ENCODE data around the gene PSPH.

Gene PSPH

DNA sequence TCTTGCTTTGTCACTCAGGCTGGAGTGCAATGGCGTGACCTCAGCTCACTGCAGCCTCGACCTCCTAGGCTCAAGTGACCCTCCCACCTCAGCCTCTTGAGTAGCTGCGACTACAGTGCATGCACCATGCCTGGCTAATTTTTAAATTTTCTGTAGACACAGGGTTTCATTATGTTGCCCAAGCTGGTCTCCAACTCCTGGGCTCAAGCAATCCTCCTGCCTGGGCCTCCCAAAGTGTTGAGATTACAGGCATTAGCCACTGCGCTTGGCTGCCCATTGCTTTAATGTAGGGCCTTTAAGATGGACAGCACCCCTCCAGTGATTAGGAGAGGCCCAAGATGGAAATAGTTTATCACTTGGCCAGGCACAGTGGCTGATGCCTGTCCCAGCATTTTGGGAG lies 47.5 kb downstream of the PSPH start:
- no peak for DNase-seq (ENCODE audit: low read depth)

DNA sequence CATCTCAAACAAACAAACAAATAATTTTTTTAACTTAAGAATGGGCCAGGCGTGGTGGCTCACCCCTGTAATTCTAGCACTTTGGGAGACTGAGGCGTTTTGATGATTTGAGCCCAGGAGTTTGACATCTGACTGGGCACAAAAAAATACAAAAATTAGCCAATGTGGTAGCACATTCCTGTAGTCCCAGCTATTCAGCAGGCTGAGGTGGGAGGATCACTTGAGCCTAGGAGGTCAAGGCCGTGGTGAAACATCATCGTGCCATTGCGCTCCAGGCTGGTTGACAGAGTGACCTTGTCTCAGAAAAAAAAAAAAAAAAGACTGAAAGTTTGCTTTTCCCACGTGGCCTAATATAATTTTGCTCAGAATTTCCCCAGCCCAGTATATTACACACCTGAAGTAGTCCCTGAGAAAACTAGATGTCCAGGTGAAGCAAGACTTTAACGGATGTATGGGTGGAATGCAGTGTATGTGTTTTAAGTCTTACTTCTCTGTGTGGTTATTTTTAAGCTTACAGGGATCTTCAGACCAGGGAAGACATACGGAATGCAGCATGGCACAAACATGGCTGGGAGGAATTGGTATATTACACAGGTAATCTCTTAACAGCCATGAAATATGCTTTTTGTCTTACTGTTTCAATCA lies 54.3 kb downstream of the PSPH start:
- no peak for DNase-seq (ENCODE audit: low read depth)

DNA sequence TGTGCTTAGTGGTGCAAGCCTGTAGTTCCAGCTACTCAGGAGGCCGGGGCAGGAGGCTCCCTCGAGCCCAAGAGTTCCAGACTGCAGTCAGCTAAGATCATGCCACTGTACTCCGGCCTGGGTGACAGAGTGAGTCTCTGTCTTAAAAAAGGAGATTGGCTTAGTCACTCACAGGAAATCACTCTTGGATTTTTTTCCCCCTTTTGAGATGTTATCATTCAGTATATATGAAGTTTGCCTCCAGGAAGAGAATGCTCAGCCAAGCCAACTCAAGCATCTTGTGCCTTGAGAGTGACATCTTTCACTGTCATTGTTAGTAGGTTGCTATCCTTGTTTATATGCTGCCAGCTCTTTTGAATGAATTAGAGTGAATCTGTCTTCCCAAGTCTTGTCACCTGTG lies 58.9 kb downstream of the PSPH start:
- DNase-seq (ENCODE audit: low read depth) = no peak

DNA sequence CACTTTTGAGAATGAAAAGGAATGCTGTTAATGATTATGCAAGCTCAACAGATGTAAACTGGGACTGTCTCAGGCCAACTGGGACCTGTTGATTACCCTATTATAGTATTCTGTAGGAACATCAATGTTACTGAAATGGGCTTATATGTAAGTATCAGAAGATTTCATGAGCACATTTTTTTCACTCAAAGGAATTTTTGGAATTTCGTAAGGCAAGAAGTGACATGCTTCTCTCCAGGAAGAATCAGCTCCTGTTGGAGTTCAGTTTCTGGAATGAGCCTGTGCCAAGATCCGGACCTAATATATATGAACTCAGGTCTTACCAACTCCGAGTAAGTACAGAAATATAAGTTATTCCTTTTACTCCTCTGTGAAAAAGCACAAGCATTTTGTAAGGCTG lies 67.7 kb downstream of the PSPH start:
- DNase-seq (ENCODE audit: low read depth) = no peak

DNA sequence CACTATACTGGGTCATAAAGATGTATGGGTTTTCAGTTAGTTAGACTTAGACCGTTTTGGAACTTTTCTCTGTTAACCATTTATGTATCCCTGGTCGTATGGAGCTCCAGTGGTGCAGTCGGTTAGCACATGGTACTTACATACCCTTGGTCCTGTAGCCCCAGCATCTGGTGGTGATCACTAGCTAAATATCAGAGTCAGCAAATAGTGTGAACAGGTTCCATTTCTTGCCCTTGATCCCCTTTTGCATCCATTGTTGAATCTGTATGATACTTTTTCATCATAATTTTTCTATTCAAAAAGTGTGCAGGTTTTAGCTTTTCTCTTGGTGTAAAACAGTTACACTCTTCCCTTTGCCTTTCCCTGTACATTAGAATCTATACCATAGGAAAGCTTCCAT lies 71.0 kb downstream of the PSPH start:
- DNase-seq (ENCODE audit: low read depth) = no peak

DNA sequence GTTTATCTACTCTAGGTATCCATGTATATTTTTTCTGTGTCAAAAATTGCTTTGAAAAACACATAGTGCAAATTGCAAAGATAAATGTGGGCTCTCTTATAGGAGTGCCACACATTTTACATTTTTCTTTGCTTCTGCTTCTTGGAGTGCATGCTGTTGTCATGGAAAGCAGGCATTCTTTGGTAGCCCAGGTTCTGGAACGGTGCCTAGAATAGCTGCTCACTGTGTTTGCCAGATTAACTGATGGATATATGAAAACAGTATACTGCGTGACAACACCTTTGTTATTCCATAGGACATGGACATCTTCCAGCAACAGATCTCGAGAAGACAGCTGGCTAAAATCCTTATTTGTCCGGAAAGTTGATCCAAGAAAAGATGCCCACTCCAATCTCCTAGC lies 73.4 kb downstream of the PSPH start:
- no peak for DNase-seq (ENCODE audit: low read depth)

DNA sequence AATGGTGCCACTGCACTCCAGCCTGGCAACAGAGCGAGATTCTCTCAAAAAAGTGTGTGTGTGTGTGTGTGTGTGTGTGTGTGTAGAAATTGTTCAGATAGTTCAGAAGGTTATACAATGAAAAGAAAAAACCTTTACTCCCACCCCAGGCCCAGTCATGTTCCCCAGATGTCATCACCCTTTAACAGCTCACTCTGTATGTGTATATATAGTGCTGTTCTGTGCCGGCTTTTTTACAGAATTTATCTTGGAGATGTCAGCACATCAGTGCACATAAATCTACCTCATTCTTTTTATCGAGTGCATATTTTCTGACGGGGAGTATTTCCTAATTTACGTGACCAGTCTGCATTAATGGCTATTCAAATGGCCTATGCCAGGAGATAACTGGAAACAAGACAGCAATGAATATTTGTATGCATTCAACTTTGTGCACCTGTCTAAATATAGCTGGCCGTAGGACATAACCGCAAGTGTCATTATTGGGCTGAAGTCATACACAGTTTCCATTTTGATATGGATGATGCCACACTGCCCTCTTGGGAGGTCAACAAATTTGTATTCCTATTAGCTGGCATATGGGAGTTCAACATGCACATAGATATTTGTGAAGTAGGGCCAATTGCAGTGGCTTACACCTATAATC lies 75.1 kb downstream of the PSPH start:
- no peak for DNase-seq (ENCODE audit: low read depth)

DNA sequence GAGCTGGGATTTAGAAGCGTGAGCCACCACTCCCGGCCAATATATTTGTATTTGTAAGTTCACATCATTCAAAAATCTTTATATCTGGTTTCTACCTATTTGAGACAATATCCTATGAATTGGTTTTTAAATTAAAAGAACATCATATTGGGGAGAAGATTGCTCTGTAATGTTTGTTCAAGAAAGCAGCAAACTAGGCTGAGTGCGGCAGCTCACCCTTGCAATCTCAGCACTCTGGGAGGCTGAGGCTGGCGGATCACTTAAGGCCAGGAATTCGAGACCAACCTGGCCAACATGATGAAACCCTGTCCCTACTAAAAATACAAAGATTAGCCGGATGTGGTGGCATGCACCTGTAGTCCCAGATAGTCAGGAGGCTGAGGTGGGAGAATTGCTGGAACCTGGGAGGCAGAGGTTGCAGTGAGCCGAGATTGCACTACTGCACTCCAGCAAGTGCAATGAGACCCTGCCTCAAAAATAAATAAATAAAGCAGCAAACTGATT lies 77.4 kb downstream of the PSPH start:
- DNase-seq (ENCODE audit: low read depth) = no peak

DNA sequence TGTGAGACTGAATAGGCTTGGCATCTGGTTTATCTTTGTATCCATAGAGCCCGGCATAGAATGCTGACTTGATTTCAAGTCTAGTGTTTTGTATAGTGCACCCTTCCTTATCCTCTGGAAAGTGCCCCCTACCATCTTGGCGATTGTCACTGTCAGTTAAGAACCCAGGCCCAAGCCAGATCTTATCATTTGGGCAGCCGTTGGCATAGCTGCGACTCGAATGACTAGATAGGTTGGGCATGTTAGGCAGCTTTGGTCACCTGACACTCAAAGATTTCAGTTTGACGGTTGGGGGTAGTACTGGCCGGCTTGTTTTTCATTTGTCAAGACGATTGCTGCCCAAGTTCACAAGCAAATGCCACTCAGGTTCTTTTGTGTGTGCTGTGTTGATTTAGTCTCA lies 80.3 kb downstream of the PSPH start:
- no peak for DNase-seq (ENCODE audit: low read depth)

DNA sequence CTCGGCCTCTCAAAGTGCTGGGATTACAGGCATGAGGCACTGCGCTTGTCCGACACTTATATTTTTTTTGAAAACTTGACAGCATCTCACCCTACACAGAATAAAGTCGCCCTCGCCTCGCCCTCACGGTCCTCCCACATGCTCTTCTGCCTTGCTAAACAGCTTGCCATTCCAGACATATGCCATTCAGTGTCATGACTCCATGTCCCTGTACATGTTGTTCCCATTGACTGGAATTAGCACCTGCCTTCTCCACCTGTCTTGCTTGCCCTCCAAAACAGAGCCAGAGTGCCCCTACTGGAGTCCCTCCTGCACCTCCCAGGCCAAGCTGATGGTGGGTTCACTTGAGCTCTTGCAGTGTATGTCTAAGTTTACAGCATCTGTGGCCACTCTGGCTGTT lies 80.7 kb downstream of the PSPH start:
- no peak for DNase-seq (ENCODE audit: low read depth)

DNA sequence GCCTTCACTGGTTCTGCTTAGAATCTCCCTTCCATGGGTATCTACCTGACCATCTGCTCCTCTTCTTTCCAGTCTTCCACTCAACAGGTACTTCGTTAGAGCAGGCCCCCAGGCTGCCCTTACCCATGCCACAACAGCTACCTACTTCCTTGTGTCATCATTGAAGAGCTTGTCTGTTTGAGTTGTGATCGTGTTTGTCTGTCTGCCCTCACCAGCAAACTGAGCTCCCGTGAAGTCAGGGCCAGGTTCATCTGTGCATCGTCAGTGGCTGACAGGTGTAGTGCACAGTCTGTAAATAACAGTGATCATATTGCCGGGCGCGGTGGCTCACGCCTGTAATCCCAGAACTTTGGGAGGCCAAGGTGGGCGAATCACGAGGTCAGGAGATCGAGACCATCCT lies 81.9 kb downstream of the PSPH start:
- DNase-seq (ENCODE audit: low read depth) = no peak

DNA sequence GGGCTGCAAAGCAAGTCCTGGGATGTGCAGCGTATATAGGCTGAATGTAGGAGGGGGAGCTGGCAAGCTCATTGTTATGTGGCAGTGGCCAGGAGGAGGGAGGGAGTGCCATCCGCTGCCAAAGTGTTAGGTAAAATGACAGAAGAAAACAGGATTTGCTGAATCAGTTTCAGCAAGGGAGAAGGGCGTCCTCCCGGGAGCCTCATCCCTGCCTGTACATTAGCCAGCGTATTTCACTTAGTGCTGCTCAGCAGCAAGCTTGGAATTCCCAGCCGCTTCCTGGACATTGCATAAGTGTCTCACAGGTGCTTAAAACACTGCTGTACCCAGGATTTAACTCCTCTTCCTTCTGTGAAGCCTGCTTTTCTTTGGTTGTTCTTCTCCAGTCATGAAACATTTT lies 84.4 kb downstream of the PSPH start:
- no peak for DNase-seq (ENCODE audit: low read depth)

DNA sequence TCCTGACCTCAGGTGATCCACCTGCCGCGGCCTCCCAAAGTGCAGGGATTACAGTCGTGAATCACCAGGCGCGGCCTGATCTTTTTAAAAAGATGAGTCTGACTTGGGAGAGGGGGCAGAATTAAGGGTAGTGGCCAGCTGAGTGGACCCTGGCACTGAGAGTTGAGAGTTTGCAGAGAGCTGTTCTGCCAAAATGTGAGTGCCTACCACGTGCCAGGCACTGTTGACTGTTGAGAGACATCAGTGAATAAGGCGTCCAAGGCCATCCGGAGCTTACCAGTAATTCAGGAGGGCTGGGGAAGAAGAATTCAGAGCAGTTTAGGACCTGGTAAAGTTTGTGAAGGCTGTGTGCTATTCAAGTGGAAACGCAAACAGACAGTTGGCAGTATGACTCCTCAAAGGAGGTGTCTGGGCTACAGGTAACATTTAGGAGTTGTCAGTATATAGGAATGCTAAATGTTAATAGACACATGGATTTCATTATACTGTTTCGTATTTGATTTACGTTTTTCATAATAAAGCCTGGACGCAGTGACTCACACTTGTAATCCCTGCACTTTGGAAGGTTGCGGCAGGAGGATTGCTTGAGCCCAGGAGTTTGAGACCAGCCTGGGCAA lies 85.3 kb downstream of the PSPH start:
- no peak for DNase-seq (ENCODE audit: low read depth)

DNA sequence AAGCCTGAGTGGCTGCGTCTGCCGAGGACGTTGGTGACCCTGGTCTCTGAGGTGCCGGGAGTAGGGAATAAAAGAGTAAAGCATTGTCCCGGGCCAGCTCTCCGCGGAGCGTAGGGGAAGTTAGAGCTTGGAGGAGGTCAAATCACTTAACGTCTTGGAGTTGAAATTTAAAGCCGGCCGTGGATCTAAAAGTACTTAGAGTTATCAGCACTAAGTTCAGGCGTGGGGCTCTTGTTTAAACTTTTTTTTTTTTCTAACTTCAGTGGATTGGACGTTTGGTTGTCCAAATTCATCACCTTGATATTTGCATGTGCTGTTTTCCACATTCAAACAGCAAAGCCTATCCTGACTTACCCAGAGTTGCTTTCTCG lies 86.2 kb downstream of the PSPH start:
- DNase-seq (ENCODE audit: low read depth) = no peak

DNA sequence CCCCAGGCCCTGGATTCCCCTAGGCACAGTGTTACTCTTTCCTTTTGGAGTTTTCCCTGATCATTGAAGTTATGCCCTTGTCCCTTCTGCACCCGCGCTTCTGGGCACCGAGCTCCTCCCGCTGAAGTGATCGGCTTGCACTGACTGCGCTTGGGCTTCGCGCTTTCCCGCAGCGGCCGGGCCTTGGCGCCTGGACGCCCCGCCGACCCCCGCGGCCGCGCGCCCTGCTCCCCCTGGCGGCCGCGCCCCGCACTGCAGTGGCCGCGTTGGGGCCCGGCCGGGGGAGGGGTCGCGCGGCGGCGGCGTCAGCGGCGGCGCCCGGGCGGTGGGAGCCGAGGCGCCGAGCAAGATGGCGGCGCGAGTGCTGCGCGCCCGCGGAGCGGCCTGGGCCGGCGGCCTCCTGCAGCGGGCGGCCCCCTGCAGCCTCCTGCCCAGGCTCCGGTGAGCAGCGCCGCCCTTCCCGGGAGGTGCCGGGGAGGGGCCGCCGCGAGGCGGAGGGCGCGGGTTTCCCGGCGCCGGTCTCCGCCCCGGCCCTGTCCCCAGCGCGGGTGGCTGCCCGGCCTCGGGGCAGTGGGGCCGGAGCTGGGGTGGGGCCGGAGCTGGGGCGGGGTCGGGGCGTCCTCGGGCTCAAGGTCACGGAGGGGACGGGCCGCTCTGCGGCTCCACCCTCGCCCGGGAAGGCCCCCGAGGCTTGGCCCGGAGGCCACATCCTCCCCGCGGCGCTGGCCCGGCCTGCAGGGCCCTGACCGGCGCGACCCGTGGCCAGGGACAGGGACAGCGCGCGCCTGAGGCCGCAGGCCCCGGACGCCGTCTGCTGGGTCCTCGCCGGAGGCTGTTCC lies 86.8 kb downstream of the PSPH start, which contains the start of gene NIPSNAP2:
Gene NIPSNAP2, plus strand, starts transcription at position 325 of the 839 bp plus-strand sequence. Its CDS starts 25 bp downstream, at position 350.
- DNase-seq (ENCODE audit: low read depth) = no peak

DNA sequence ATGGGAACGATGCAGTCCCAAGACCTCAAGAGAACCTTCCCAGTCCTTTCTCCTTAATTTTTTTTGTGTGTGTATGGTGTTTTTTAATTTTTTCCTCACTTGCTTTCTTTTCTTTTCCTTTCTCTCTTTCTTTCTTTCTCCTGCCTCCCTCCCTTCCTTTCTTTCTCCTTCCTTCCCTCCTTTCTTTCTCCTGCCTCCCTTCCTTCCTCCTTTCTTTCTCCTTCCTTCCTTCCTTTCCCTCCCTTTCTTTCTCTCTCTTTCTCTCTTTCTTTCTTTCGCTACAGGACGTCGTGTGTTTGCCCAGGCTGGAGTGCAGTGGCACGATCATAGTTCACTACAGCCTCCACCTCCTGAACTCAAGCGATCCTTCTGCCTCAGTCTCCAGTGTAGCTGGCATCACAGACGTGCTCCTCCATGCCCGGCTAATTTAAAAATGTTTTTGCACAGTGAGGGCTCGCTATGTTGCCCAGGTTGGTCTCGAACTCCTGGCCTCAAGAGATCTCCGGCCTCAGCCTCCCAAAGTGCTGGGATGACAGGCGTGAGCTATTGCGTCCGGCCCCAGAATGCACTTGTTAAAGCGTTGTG lies 87.6 kb downstream of the PSPH start:
- DNase-seq (ENCODE audit: low read depth) = no peak

DNA sequence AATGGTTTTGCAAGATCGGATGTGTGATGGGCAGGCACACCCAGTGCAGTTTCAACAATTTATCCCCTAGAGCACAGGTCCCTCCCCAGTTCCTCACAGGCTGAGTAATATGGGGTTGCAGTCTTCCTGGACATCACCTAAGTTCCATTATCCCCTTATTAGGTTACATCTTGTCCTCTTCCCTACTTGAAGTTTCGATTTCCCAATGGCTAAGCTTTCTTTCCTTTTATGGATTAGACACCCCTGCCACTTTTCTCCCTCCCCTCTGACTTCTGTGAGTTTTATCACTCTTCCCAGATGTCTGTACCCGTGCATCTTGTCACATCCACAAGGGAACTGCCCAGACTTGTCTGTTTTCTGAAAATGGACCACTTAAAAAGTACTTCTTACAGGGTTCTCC lies 89.2 kb downstream of the PSPH start:
- no peak for DNase-seq (ENCODE audit: low read depth)

All from HS-5 (cell line).